ENCODE results near the gene C1QB. TPM values are rescaled to one million over a fixed set of nuclear protein-coding genes. Genes with fewer than 3 reads are reported as not detected.

C1QB gene
- polyA plus RNA-seq, 1 donor (not counting 4 experiments of a cell fraction or from before 2014, with no cell fraction given): not detected

- Histone ChIP-seq H3K4me3 (ENCODE audit: control insufficient read depth in 2 of 3, extremely low read depth in 1 of 3, insufficient read depth in 2 of 3, low read depth in 1 of 3, low read length in 3 of 3) (no peak overlapping the region), H3K4me2 (ENCODE audit: control insufficient read depth, extremely low read depth, insufficient read depth, low read depth, low read length) (no peak overlapping the region), H4K20me1 (ENCODE audit: control insufficient read depth, extremely low read depth, insufficient read depth, low read length) (no peaks in the 10 kb centered on the region), H3K9me1 (ENCODE audit: control insufficient read depth, extremely low read depth, insufficient read depth, low read length) (no peaks in the 10 kb centered on the region), H3K27me3 (ENCODE audit: control insufficient read depth, extremely low read depth, insufficient read depth, low read length) (peaks cover 5% of the 10 kb centered on the region), H3K4me1 (ENCODE audit: control insufficient read depth, extremely low read depth, insufficient read depth, low read length) (no peaks in the 10 kb centered on the region), H3K36me3 (ENCODE audit: control insufficient read depth in 2 of 2, extremely low read depth in 1 of 2, insufficient read depth in 2 of 2, low read length in 2 of 2) (no peaks in the 10 kb centered on the region), H3K9ac (ENCODE audit: control insufficient read depth, extremely low read depth, insufficient read depth, low read length) (no peak overlapping the region), H3K9me3 (ENCODE audit: control insufficient read depth, low read depth, low read length) (no peaks in the 10 kb centered on the region), H3K27ac (ENCODE audit: control insufficient read depth, insufficient read depth, low read length) (no peak overlapping the region), H2AFZ (ENCODE audit: control insufficient read depth, low read length) (no peak overlapping the region), H3K79me2 (ENCODE audit: control insufficient read depth, insufficient read depth, low read length) (no peaks in the 10 kb centered on the region)
- dilution Hi-C loops (cut with MboI; ENCODE audit: extremely low pct_ligation_motif_present, low sequenced_read_pairs): no loop called here
- TF ChIP-seq, protein P1, sequence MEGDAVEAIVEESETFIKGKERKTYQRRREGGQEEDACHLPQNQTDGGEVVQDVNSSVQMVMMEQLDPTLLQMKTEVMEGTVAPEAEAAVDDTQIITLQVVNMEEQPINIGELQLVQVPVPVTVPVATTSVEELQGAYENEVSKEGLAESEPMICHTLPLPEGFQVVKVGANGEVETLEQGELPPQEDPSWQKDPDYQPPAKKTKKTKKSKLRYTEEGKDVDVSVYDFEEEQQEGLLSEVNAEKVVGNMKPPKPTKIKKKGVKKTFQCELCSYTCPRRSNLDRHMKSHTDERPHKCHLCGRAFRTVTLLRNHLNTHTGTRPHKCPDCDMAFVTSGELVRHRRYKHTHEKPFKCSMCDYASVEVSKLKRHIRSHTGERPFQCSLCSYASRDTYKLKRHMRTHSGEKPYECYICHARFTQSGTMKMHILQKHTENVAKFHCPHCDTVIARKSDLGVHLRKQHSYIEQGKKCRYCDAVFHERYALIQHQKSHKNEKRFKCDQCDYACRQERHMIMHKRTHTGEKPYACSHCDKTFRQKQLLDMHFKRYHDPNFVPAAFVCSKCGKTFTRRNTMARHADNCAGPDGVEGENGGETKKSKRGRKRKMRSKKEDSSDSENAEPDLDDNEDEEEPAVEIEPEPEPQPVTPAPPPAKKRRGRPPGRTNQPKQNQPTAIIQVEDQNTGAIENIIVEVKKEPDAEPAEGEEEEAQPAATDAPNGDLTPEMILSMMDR (optimal IDR thresholded peaks at IDR 0.05 in 1 of 3, IDR thresholded peaks at IDR 0.05 in 1 of 3, conservative IDR thresholded peaks at IDR 0.05 in 1 of 3; ENCODE audit: extremely low read depth in 1 of 3, insufficient read depth in 2 of 3, low read length in 3 of 3): no peak
- no peak for TF ChIP-seq EZH2 (IDR thresholded peaks at IDR 0.05; ENCODE audit: low read length)
- no peak for FAIRE-seq
- DNase-seq (ENCODE audit: low read depth, low spot score): no peak
Measured at GRCh38 chr1:22687191-22687590, 34.2 kb downstream of the C1QB start.

DNA sequence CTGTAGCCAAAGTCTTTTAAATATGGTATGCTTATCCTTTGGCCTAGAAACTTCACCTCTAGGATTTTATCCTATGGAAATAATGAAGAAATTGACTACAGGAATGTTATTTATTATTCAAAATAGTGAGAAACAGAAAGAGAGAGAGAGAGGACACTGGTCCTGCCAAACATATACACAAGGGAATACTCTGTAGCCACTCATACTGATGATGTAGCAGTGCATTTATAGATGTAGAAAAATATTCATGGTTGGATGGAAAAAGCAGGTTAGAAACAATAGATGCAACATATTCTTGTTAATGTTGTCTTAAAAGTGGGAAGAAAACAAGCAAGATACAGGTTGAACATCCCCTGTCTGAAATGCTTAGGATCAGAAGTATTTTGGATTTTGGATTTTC lies 35.4 kb downstream of the C1QB start:
- Histone ChIP-seq H3K36me3 (ENCODE audit: control insufficient read depth in 2 of 2, extremely low read depth in 1 of 2, insufficient read depth in 2 of 2, low read length in 2 of 2) (no peaks in the 10 kb centered on the region), H3K4me3 (ENCODE audit: control insufficient read depth in 2 of 3, extremely low read depth in 1 of 3, insufficient read depth in 2 of 3, low read depth in 1 of 3, low read length in 3 of 3) (no peak overlapping the region), H3K27ac (ENCODE audit: control insufficient read depth, insufficient read depth, low read length) (no peak overlapping the region), H2AFZ (ENCODE audit: control insufficient read depth, low read length) (no peak overlapping the region), H3K9ac (ENCODE audit: control insufficient read depth, extremely low read depth, insufficient read depth, low read length) (no peak overlapping the region), H4K20me1 (ENCODE audit: control insufficient read depth, extremely low read depth, insufficient read depth, low read length) (no peaks in the 10 kb centered on the region), H3K79me2 (ENCODE audit: control insufficient read depth, insufficient read depth, low read length) (no peaks in the 10 kb centered on the region), H3K9me3 (ENCODE audit: control insufficient read depth, low read depth, low read length) (no peaks in the 10 kb centered on the region), H3K4me2 (ENCODE audit: control insufficient read depth, extremely low read depth, insufficient read depth, low read depth, low read length) (no peak overlapping the region), H3K9me1 (ENCODE audit: control insufficient read depth, extremely low read depth, insufficient read depth, low read length) (no peaks in the 10 kb centered on the region), H3K27me3 (ENCODE audit: control insufficient read depth, extremely low read depth, insufficient read depth, low read length) (peaks cover 5% of the 10 kb centered on the region), H3K4me1 (ENCODE audit: control insufficient read depth, extremely low read depth, insufficient read depth, low read length) (no peaks in the 10 kb centered on the region)
- FAIRE-seq (no peak), DNase-seq (ENCODE audit: low read depth, low spot score) (no peak)
- dilution Hi-C loops (cut with MboI; ENCODE audit: extremely low pct_ligation_motif_present, low sequenced_read_pairs): no loop called here
- TF ChIP-seq EZH2 (IDR thresholded peaks at IDR 0.05; ENCODE audit: low read length): no peak
- TF ChIP-seq, protein P1 (optimal IDR thresholded peaks at IDR 0.05 in 1 of 3, IDR thresholded peaks at IDR 0.05 in 1 of 3, conservative IDR thresholded peaks at IDR 0.05 in 1 of 3; ENCODE audit: extremely low read depth in 1 of 3, insufficient read depth in 2 of 3, low read length in 3 of 3): no peak

Data from keratinocyte (primary cell).